OCI-LY7 (cell line): Measurements from ENCODE around the gene GTSF1L. TPM values are rescaled to one million over a fixed set of nuclear protein-coding genes. Genes with fewer than 3 reads are reported as not detected.

Source experiments
- BruUV-seq: library from RNA; stranded (reverse); fragments of 400-500 nt; replicated peaks from 2 replicates; lab custom pipeline; 2021; lab: Mats Ljungman, UMichigan
- CTCF ChIA-PET: fragments of 300-600 bp; sonication (Branson Sonifier 250); formaldehyde crosslinking; loops from one replicate; lab custom pipeline; 2022; ENCODE audit warnings: antibody characterized with exemption; ENCODE audit not compliant: unreplicated experiment; lab: Charles Lee
- POLR2A ChIA-PET: fragments of 300-600 bp; sonication (Branson Sonifier 250); formaldehyde crosslinking; loops from one replicate; lab custom pipeline; 2022; ENCODE audit warnings: antibody characterized with exemption; lab: Charles Lee
- DNase-seq: peaks from one replicate; pipeline ENCODE4 v3.0.0-alpha.2; 2015; ENCODE audit warnings: low spot score
- H2AFZ ChIP-seq: fragments of 200-600 bp; sonication (generic), shearing (Covaris generic); 2 replicates; pipeline ENCODE4 v1.6.1; 2014; ENCODE audit warnings: mild to moderate bottlenecking, antibody characterized with exemption, low read length, moderate library complexity
- H3K27ac ChIP-seq: fragments of 200-600 bp; sonication (generic); 2 replicates; pipeline ENCODE4 v1.5.1; 2014; ENCODE audit warnings: mixed run types, low read depth, mild to moderate bottlenecking, moderate library complexity, low read length, inconsistent platforms; ENCODE audit not compliant: poor library complexity, severe bottlenecking
- H3K36me3 ChIP-seq: fragments of 200-600 bp; sonication (generic); 2 replicates; pipeline ENCODE4 v1.6.1; 2014; ENCODE audit warnings: mild to moderate bottlenecking, antibody characterized with exemption, low read length, moderate library complexity, mixed read lengths; ENCODE audit not compliant: insufficient read depth
- H3K4me1 ChIP-seq: fragments of 200-600 bp; sonication (generic); 2 replicates; pipeline ENCODE4 v1.5.1; 2014; ENCODE audit warnings: mild to moderate bottlenecking, low read length; ENCODE audit not compliant: insufficient read depth, poor library complexity, severe bottlenecking
- H3K4me2 ChIP-seq: fragments of 200-600 bp; sonication (generic); 2 replicates; pipeline ENCODE4 v1.6.1; 2014; ENCODE audit warnings: mild to moderate bottlenecking, low read length
- H3K4me3 ChIP-seq: fragments of 200-600 bp; sonication (generic); 2 replicates; pipeline ENCODE4 v1.5.1; 2014; ENCODE audit warnings: mild to moderate bottlenecking, low read depth, low read length; ENCODE audit not compliant: poor library complexity, severe bottlenecking
- H3K79me2 ChIP-seq: fragments of 200-600 bp; sonication (generic); 2 replicates; pipeline ENCODE4 v1.6.1; 2016; ENCODE audit warnings: low read depth, mild to moderate bottlenecking, low read length, moderate library complexity, mixed read lengths; ENCODE audit not compliant: insufficient read depth
- H3K9me2 ChIP-seq: fragments of 200-600 bp; sonication (generic); 2 replicates; pipeline ENCODE4 v1.6.1; 2016; ENCODE audit warnings: mild to moderate bottlenecking, low read length, mixed read lengths; ENCODE audit not compliant: insufficient read depth
- H3K9me3 ChIP-seq: fragments of 200-600 bp; sonication (generic); 2 replicates; pipeline ENCODE4 v1.6.1; 2014; ENCODE audit warnings: mild to moderate bottlenecking, mixed run types, low read length, mixed read lengths
- H4K20me1 ChIP-seq: fragments of 200-600 bp; sonication (generic); 2 replicates; pipeline ENCODE4 v1.6.1; 2014; ENCODE audit warnings: mild to moderate bottlenecking, antibody characterized with exemption, low read length, moderate library complexity, mixed read lengths; ENCODE audit not compliant: insufficient read depth
- EZH2phosphoT487 ChIP-seq: fragments of 200-600 bp; sonication (generic); IDR thresholded peaks from 2 replicates; pipeline ENCODE4 v1.6.1; 2018; ENCODE audit warnings: low read depth, borderline replicate concordance, mild to moderate bottlenecking, mixed run types, antibody characterized with exemption, low read length, moderate library complexity, mixed read lengths
- intact Hi-C: fragments of 100-400 bp; cut with micrococcal nuclease; formaldehyde crosslinking; loops from one replicate; pipeline ENCODE4 v1.10.0; 2022; ENCODE audit not compliant: unreplicated experiment
- total RNA-seq, 2 experiments: library from RNA; depleted of rRNA in 1 of 2; stranded (reverse); fragments of >200 nt in 1 of 2; shearing (Covaris generic) in 1 of 2; gene quantifications; 2 replicates each; pipeline ENCODE4 v1.2.3, GENCODE V29; 2014 to 2022
- TF ChIP-seq, protein P1 (sequence below): fragments of 200-600 bp; sonication (generic); conservative IDR thresholded peaks from 2 replicates; pipeline ENCODE4 v1.5.1; 2014; ENCODE audit warnings: mild to moderate bottlenecking, antibody characterized with exemption, low read length, moderate library complexity, mixed read lengths

The GTSF1L gene
- total RNA-seq, 2 experiments from 2014 or later = 3.1 to 3.3 TPM

GRCh38 chr20:43744151-43744611 lies 17.4 kb upstream of the GTSF1L start:
- no peaks in the 10 kb centered on the region for H3K36me3 ChIP-seq

DNA sequence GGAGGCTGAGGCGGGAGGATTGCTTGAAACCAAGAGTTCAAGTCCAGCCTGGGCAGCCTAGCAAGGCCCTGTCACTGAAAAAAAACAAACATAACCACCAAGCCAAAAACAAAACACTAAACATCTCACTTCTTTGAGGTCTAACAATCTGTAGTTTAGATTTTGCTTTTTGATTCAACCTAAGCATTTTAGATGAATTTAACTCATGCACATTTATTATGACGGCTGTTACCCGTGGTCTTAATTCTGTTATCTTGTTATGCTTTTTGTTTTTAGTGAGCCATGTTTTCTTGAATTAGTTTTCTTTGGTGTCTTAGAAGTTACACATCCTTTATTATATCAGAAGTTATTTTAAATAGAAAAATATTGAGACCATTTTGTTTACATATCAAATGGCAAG lies 13.8 kb upstream of the GTSF1L start:
- no peaks in the 10 kb centered on the region for H3K79me2 ChIP-seq
- POLR2A ChIA-PET = interaction anchor here (0.7 kb wide), 1 partner anchor 207 kb away, joined by 3 read pairs; no protein-coding TSS in a partner anchor
- intact Hi-C loops = no loop called here
- BruUV-seq = no TSS peak
- no peaks in the 10 kb centered on the region for H4K20me1 ChIP-seq
- CTCF ChIA-PET = no interaction called here
- H3K27ac ChIP-seq = no peak overlapping the region
- H3K36me3 ChIP-seq = no peaks in the 10 kb centered on the region
- H3K4me2 ChIP-seq = no peak overlapping the region
- H3K9me3 ChIP-seq = no peaks in the 10 kb centered on the region
- H3K4me3 ChIP-seq = no peak overlapping the region
- no peak for DNase-seq
- H3K4me1 ChIP-seq = peaks cover 33% of the 10 kb centered on the region
- no peaks in the 10 kb centered on the region for H3K9me2 ChIP-seq
- no peak overlapping the region for H2AFZ ChIP-seq
- TF ChIP-seq, protein P1, sequence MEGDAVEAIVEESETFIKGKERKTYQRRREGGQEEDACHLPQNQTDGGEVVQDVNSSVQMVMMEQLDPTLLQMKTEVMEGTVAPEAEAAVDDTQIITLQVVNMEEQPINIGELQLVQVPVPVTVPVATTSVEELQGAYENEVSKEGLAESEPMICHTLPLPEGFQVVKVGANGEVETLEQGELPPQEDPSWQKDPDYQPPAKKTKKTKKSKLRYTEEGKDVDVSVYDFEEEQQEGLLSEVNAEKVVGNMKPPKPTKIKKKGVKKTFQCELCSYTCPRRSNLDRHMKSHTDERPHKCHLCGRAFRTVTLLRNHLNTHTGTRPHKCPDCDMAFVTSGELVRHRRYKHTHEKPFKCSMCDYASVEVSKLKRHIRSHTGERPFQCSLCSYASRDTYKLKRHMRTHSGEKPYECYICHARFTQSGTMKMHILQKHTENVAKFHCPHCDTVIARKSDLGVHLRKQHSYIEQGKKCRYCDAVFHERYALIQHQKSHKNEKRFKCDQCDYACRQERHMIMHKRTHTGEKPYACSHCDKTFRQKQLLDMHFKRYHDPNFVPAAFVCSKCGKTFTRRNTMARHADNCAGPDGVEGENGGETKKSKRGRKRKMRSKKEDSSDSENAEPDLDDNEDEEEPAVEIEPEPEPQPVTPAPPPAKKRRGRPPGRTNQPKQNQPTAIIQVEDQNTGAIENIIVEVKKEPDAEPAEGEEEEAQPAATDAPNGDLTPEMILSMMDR = no peak
- TF ChIP-seq EZH2phosphoT487 = no peak

More at GRCh38 chr20:43744151-43744611, 17.4 kb upstream of the GTSF1L start:
- BruUV-seq = no TSS peak
- intact Hi-C loops = no loop called here
- Histone ChIP-seq H3K9me2 (no peaks in the 10 kb centered on the region), H3K9me3 (no peaks in the 10 kb centered on the region), H3K4me1 (peaks cover 25% of the 10 kb centered on the region), H4K20me1 (no peaks in the 10 kb centered on the region), H3K4me2 (no peak overlapping the region), H3K4me3 (no peak overlapping the region), H3K79me2 (no peaks in the 10 kb centered on the region), H3K27ac (no peak overlapping the region), H2AFZ (no peak overlapping the region)
- ChIA-PET CTCF (interaction anchor here (0.6 kb wide), 1 partner anchor 63 kb away, joined by 3 read pairs; no protein-coding TSS in a partner anchor), POLR2A (interaction anchor here (0.5 kb wide), 1 partner anchor 237 kb away, joined by 4 read pairs; no protein-coding TSS in a partner anchor)
- TF ChIP-seq, protein P1 = no peak
- no peak for TF ChIP-seq EZH2phosphoT487
- no peak for DNase-seq

GRCh38 chr20:43739148-43739749 lies 12.4 kb upstream of the GTSF1L start:
- Histone ChIP-seq H3K4me2 (no peak overlapping the region), H3K79me2 (no peaks in the 10 kb centered on the region), H3K27ac (no peak overlapping the region), H3K9me3 (no peaks in the 10 kb centered on the region), H3K36me3 (no peaks in the 10 kb centered on the region), H4K20me1 (no peaks in the 10 kb centered on the region), H3K9me2 (no peaks in the 10 kb centered on the region), H3K4me1 (peaks cover 29% of the 10 kb centered on the region), H2AFZ (peak overlapping the region; percentile 4; the same call in 1 of the 2 replicates), H3K4me3 (no peak overlapping the region)
- POLR2A ChIA-PET = no interaction called here
- BruUV-seq = no TSS peak
- no peak for TF ChIP-seq EZH2phosphoT487
- TF ChIP-seq, protein P1 = no peak
- intact Hi-C loops = no loop called here
- DNase-seq = no peak
- CTCF ChIA-PET = no interaction called here
